ENCODE data around the gene EPN2.

GRCh38 chr17:19363460-19364035, 126.4 kb downstream of the EPN2 start:
- TF ChIP-seq EZH2 (IDR thresholded peaks at IDR 0.05; ENCODE audit: low read length, missing control alignments) (no peak), CTCF (conservative IDR thresholded peaks at IDR 0.05 in 1 of 2, IDR thresholded peaks at IDR 0.05 in 1 of 2; ENCODE audit: low read depth in 1 of 2, low read length in 2 of 2) (no peak)
